ENCODE results near the gene RHOB. TPM values are rescaled to one million over a fixed set of nuclear protein-coding genes. Genes with fewer than 3 reads are reported as not detected.

Gene RHOB
- polyA plus RNA-seq, 1 of the 3 experiments (the other 2 are of a cell fraction): 50.3 TPM

- H3K9ac ChIP-seq: no peak overlapping the region
- H4K20me1 ChIP-seq (ENCODE audit: insufficient read depth): no peaks in the 10 kb centered on the region
- TF ChIP-seq TAF1 (IDR thresholded peaks at IDR 0.05; ENCODE audit: borderline replicate concordance, low read depth, low read length) (no peak), EZH2phosphoT487 (IDR thresholded peaks at IDR 0.05; ENCODE audit: borderline replicate concordance, low read depth) (no peak), USF2 (IDR thresholded peaks at IDR 0.05; ENCODE audit: borderline replicate concordance, low read depth, low read length) (no peak)
- TF ChIP-seq, protein P1, sequence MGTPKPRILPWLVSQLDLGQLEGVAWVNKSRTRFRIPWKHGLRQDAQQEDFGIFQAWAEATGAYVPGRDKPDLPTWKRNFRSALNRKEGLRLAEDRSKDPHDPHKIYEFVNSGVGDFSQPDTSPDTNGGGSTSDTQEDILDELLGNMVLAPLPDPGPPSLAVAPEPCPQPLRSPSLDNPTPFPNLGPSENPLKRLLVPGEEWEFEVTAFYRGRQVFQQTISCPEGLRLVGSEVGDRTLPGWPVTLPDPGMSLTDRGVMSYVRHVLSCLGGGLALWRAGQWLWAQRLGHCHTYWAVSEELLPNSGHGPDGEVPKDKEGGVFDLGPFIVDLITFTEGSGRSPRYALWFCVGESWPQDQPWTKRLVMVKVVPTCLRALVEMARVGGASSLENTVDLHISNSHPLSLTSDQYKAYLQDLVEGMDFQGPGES (IDR thresholded peaks at IDR 0.05; ENCODE audit: low read depth, low read length): no peak
- 88% methylated on average over 11 of the region's 11 CpGs for WGBS (ENCODE audit: low lambda C conversion rate)
- no peaks in the 10 kb centered on the region for H3K9me3 ChIP-seq
- no peaks in the 10 kb centered on the region for H3F3A ChIP-seq (replicated peaks; ENCODE audit: insufficient read depth)
- no peaks in the 10 kb centered on the region for H3K9me2 ChIP-seq
- DNase-seq: no peak
- ChIA-PET POLR2A (interaction anchor here (1.6 kb wide), 1 partner anchor 50 kb away, joined by 8 read pairs; the partner anchor contains the start of gene RHOB), CTCF (interaction anchor here (1.0 to 2.2 kb wide), 6 partner anchors 9 to 145 kb away, joined by 3 to 10 read pairs (median 4); no protein-coding TSS in a partner anchor)
- H3K27ac ChIP-seq (ENCODE audit: low read depth in 2 of 2, low read length in 1 of 2): no peak overlapping the region
- H3K79me2 ChIP-seq (ENCODE audit: insufficient read depth): no peaks in the 10 kb centered on the region
- H2AFZ ChIP-seq (ENCODE audit: low read depth): no peak overlapping the region
- H3K27me3 ChIP-seq (ENCODE audit: insufficient read depth): no peaks in the 10 kb centered on the region
- no peak overlapping the region for H3K4me2 ChIP-seq
- H3K36me3 ChIP-seq (replicated peaks in 1 of 2; ENCODE audit: control insufficient read depth in 1 of 2, insufficient read depth in 2 of 2, low read length in 1 of 2): no peaks in the 10 kb centered on the region
- peaks cover 18 to 19% of the 10 kb centered on the region in 2 experiments for H3K4me1 ChIP-seq (ENCODE audit: control insufficient read depth in 1 of 2, insufficient read depth in 2 of 2, low read depth in 1 of 2, low read length in 1 of 2)
- no peak overlapping the region for H3K4me3 ChIP-seq (ENCODE audit: low read depth in 2 of 2, low read length in 1 of 2)
Measured at GRCh38 chr2:20496942-20497341, 50.1 kb downstream of the RHOB start.

Small RNA genes within 50 kb of the gene (small RNA-seq; reads per million reads assigned to genes)
- gene RF00019 (0 reads per million in 7 experiments), gene RNA5SP86 (0 reads per million in 7 experiments)

Other genes with a start within 250 kb of the RHOB start
- gene SDC1, start 221.9 kb upstream of the RHOB start, polyA plus RNA-seq (2012; rRNA removed): 105 and 122 TPM in 2 replicates
- 19.7 and 29.7 TPM in 2 replicates for gene PUM2, start 96.2 kb upstream of the RHOB start, polyA plus RNA-seq (2012; rRNA removed)
- 18.7 and 20.1 TPM in 2 replicates for gene HS1BP3, start 204.0 kb downstream of the RHOB start, polyA plus RNA-seq (2012; rRNA removed)
- gene GDF7, start 220.1 kb downstream of the RHOB start, polyA plus RNA-seq (2012; rRNA removed): 0.02 and 0.03 TPM in 2 replicates

Data from SK-N-SH (cell line).